Frontal cortex (tissue), 4 donors: ENCODE measurements around the gene RGPD5. TPM values are rescaled to one million over a fixed set of nuclear protein-coding genes. Genes with fewer than 3 reads are reported as not detected.
"Not testable (repeated sequence)": the region's sequence is repeated elsewhere in the genome, so short reads cannot be mapped to it uniquely, and the experiment has no call there.

Experiments
- DNase-seq, 2 donors: peaks; one replicate each; pipeline ENCODE4 v3.0.0; 2012; ENCODE audit warnings: low spot score in 2 of 2
- FAIRE-seq: peaks from 2 replicates; lab custom pipeline; 2012; peaks lifted over from hg19 to GRCh38; lab: Jason Lieb, UNC
- total RNA-seq: library from RNA; depleted of rRNA; stranded (reverse); fragments of >200 nt; gene quantifications from one replicate; pipeline ENCODE4 v1.2.3, GENCODE V29; 2014
- donor health status: control.
- donor health status: control.
- donor health status: control.

RGPD5 gene
- total RNA-seq, result 22.4 TPM

- DNase-seq, FAIRE-seq: not testable (repeated sequence)
Observed at GRCh38 chr2:109794074-109794737, at the start of gene RGPD5. Gene RGPD5 (plus strand): TSS chr2:109794305. CDS start chr2:109794466, 161 bp downstream.

- not testable (repeated sequence) for FAIRE-seq
Observed at GRCh38 chr2:109751572-109751971, 42.5 kb upstream of the RGPD5 start.

GRCh38 chr2:109757163-109757824 is 36.8 kb upstream of the RGPD5 start:
- not testable (repeated sequence) for DNase-seq, FAIRE-seq

More at GRCh38 chr2:109751572-109751971, 42.5 kb upstream of the RGPD5 start:
- DNase-seq, result not testable (repeated sequence)

- DNase-seq, FAIRE-seq: not testable (repeated sequence)
Observed at GRCh38 chr2:109760265-109761042, 33.7 kb upstream of the RGPD5 start.

- not testable (repeated sequence) for DNase-seq, FAIRE-seq
Observed at GRCh38 chr2:109761043-109761454, 33.1 kb upstream of the RGPD5 start.

GRCh38 chr2:109761976-109762375 is 32.1 kb upstream of the RGPD5 start:
- FAIRE-seq, DNase-seq: not testable (repeated sequence)

GRCh38 chr2:109766074-109766473 is 28.0 kb upstream of the RGPD5 start:
- FAIRE-seq, DNase-seq: not testable (repeated sequence)

GRCh38 chr2:109766886-109767578 is 27.1 kb upstream of the RGPD5 start:
- not testable (repeated sequence) for DNase-seq, FAIRE-seq

GRCh38 chr2:109768934-109769333 is 25.2 kb upstream of the RGPD5 start:
- FAIRE-seq, DNase-seq: not testable (repeated sequence)

- not testable (repeated sequence) for DNase-seq, FAIRE-seq
Observed at GRCh38 chr2:109779118-109779517, 15.0 kb upstream of the RGPD5 start.

GRCh38 chr2:109781147-109781816 is 12.8 kb upstream of the RGPD5 start:
- not testable (repeated sequence) for DNase-seq, FAIRE-seq

GRCh38 chr2:109782446-109782993 is 11.6 kb upstream of the RGPD5 start:
- not testable (repeated sequence) for FAIRE-seq, DNase-seq

- FAIRE-seq, DNase-seq: not testable (repeated sequence)
Observed at GRCh38 chr2:109791530-109792279, 2.4 kb upstream of the RGPD5 start.

GRCh38 chr2:109792659-109793058 is 1.4 kb upstream of the RGPD5 start:
- FAIRE-seq, DNase-seq: not testable (repeated sequence)

- FAIRE-seq, DNase-seq: not testable (repeated sequence)
Observed at GRCh38 chr2:109871129-109871751, 77.1 kb downstream of the RGPD5 start.

GRCh38 chr2:109876625-109877024 is 82.5 kb downstream of the RGPD5 start:
- not testable (repeated sequence) for DNase-seq, FAIRE-seq

- peak; percentile 19 for FAIRE-seq
- DNase-seq, result not testable (repeated sequence)
Observed at GRCh38 chr2:109882112-109882511, 88.0 kb downstream of the RGPD5 start.
